HL-60 (cell line): ENCODE data around the gene ATP6V1F.

Experiments used
- DNase-seq, 2 experiments: peaks; one replicate each; pipeline ENCODE4 v3.0.0-alpha.2; 2010 to 2020; ENCODE audit warnings: low read depth in 1 of 2, low spot score in 1 of 2
- H3K27ac ChIP-seq: fragments of 250-450 bp; sonication (Bioruptor Pico); replicated peaks from 2 replicates; pipeline ENCODE4 v1.5.1; 2020; ENCODE audit warnings: mild to moderate bottlenecking, moderate library complexity
- H3K27me3 ChIP-seq: fragments of 250-450 bp; sonication (Bioruptor Pico); 2 replicates; pipeline ENCODE4 v1.5.1; 2021; ENCODE audit warnings: mild to moderate bottlenecking, moderate library complexity; ENCODE audit not compliant: insufficient read depth, poor library complexity, severe bottlenecking
- H3K4me3 ChIP-seq: replicated peaks from 2 replicates; pipeline ENCODE4 v1.5.1; 2011; ENCODE audit warnings: mild to moderate bottlenecking, control low read depth, low read length; ENCODE audit not compliant: insufficient read depth
- CTCF ChIP-seq: IDR thresholded peaks from one replicate; pipeline ENCODE4 v1.5.1; 2011; ENCODE audit warnings: low read length, control low read depth, inconsistent platforms; ENCODE audit not compliant: insufficient read depth
- GABPA ChIP-seq: IDR thresholded peaks from 2 replicates; pipeline ENCODE4 v1.6.1; 2012; ENCODE audit warnings: low read depth
- POLR2AphosphoS5 ChIP-seq: IDR thresholded peaks from 2 replicates; pipeline ENCODE4 v1.6.1; 2012; ENCODE audit warnings: low read depth
- SPI1 ChIP-seq: IDR thresholded peaks from 2 replicates; pipeline ENCODE4 v1.6.1; 2012; ENCODE audit warnings: low read depth, mild to moderate bottlenecking, borderline replicate concordance
- TF ChIP-seq, protein P1 (sequence below): IDR thresholded peaks from 2 replicates; pipeline ENCODE4 v1.6.1; 2012; ENCODE audit warnings: low read depth; ENCODE audit not compliant: insufficient replicate concordance

ATP6V1F gene

DNA sequence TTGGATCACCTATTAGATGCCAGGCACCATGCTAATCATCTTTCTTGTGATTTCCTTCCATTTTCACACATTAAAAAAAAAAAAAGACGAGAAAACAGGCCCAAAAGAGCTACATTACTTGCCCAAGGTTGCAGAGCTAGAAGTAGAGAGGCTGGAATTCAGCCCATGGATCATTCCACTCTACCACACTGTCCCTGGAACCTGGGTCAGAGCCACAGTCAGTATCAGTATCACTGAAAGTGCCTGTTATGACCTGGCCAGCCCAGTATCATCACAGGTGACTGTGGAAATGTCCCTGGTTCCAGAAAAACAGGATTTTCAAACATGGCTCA, 35.8 kb upstream of the ATP6V1F start:
- no peak overlapping the region for H3K4me3 ChIP-seq
- no peak for DNase-seq
- H3K27me3 ChIP-seq = peaks cover 10% of the 10 kb centered on the region
- TF ChIP-seq CTCF (no peak), POLR2AphosphoS5 (no peak), SPI1 (no peak), GABPA (no peak)
- TF ChIP-seq, protein P1, sequence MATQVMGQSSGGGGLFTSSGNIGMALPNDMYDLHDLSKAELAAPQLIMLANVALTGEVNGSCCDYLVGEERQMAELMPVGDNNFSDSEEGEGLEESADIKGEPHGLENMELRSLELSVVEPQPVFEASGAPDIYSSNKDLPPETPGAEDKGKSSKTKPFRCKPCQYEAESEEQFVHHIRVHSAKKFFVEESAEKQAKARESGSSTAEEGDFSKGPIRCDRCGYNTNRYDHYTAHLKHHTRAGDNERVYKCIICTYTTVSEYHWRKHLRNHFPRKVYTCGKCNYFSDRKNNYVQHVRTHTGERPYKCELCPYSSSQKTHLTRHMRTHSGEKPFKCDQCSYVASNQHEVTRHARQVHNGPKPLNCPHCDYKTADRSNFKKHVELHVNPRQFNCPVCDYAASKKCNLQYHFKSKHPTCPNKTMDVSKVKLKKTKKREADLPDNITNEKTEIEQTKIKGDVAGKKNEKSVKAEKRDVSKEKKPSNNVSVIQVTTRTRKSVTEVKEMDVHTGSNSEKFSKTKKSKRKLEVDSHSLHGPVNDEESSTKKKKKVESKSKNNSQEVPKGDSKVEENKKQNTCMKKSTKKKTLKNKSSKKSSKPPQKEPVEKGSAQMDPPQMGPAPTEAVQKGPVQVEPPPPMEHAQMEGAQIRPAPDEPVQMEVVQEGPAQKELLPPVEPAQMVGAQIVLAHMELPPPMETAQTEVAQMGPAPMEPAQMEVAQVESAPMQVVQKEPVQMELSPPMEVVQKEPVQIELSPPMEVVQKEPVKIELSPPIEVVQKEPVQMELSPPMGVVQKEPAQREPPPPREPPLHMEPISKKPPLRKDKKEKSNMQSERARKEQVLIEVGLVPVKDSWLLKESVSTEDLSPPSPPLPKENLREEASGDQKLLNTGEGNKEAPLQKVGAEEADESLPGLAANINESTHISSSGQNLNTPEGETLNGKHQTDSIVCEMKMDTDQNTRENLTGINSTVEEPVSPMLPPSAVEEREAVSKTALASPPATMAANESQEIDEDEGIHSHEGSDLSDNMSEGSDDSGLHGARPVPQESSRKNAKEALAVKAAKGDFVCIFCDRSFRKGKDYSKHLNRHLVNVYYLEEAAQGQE = no peak
- H3K27ac ChIP-seq = no peak overlapping the region

GRCh38 chr7:128827248-128827958, 35.3 kb upstream of the ATP6V1F start:
- Histone ChIP-seq H3K27me3 (peaks cover 13% of the 10 kb centered on the region), H3K4me3 (no peak overlapping the region), H3K27ac (no peak overlapping the region)
- no peak for DNase-seq
- TF ChIP-seq CTCF = no peak

DNA sequence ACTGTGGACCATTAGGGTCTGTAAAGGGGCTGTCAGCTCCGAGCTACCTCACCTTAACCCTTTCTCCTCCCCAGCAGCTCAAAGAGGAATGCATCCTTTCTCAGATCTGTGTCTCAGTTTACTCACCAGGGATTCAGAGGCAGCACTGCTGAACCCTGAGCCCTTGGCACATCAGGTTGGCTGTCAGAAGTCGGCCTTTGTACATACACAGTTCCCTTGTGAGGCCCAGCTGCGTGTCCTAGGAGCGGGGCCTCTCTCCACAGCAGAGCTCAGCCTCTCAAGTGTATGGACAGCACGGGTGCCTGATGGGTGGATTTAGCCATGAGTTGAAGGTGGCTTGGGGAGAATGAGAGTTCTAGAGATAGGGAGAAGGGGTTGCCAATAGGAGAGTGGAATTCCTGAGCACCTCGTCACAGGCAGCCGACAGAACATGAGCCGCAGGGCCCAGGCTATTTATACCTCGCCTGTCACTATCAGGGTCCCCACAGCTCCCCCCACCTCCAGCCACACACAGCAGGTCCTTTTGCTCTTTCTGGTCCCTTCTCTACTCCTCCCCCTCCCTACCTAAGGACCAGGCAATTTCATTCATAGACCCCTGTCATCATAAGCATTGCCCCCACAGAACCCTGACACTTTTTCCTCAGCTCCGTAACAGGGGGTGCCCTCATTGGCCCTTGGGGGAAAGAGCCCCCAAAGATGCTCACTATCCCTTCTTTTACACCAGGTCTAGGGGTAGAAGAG, 34.5 kb upstream of the ATP6V1F start:
- no peak for DNase-seq
- TF ChIP-seq, protein P1 = no peak
- TF ChIP-seq POLR2AphosphoS5 (no peak), GABPA (no peak), SPI1 (no peak), CTCF (no peak)
- Histone ChIP-seq H3K4me3 (no peak overlapping the region), H3K27ac (no peak overlapping the region), H3K27me3 (peaks cover 13% of the 10 kb centered on the region)
